Superior temporal gyrus (tissue), 1 donor: ENCODE measurements around the gene IZUMO4.

Source experiments
- DNase-seq: peaks from one replicate; pipeline ENCODE4 v3.0.0-alpha.2; 2016; ENCODE audit errors: extremely low spot score

The IZUMO4 gene

DNA sequence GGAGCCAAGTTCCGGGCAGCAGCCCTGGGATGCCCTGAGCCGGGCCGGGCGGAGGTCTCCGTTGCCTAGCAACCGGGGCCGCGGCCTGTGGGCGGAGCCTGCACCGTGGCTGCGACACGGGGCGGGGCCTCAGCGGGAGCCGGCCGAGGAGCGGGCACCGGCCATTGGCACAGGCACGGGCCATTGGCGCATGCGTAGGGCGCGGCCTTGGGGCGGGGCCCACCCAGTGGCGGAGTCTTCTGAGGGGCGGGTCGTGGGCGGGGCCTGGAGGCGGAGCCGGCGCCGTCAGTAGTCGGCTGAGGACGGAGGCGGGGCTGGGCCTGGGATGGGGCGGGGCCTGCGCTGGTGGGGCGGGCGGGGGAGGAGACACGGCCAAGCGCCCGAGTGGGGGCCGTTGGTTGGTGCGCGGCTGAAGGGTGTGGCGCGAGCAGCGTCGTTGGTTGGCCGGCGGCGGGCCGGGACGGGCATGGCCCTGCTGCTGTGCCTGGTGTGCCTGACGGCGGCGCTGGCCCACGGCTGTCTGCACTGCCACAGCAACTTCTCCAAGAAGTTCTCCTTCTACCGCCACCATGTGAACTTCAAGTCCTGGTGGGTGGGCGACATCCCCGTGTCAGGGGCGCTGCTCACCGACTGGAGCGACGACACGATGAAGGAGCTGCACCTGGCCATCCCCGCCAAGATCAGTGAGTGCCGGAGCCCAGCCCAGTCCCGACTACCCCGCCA, at the start of gene IZUMO4:
Gene IZUMO4 (plus strand): TSS at position 436 of the 723 bp plus-strand sequence. CDS start 31 bp downstream, at position 467.
- peak; percentile 97 for DNase-seq

DNA sequence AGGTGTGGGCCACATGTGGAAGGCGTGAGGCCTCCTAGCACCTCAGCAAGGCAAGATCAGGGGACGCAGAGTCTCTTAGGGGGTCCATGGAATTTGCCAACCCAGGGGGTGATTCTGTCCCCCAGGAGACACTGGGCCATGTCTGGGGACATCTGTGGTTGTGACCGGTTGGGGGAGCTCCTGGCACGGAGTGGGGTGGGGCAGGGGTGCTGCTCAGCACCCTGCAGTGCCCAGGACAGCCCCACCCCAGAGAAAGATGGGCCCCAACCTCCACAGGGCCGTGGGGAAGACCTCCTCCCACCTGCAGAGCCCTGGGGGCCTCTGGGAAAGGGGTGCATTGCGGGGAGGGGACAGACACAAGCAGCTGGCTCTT, 49.7 kb upstream of the IZUMO4 start:
- DNase-seq = no peak

DNA sequence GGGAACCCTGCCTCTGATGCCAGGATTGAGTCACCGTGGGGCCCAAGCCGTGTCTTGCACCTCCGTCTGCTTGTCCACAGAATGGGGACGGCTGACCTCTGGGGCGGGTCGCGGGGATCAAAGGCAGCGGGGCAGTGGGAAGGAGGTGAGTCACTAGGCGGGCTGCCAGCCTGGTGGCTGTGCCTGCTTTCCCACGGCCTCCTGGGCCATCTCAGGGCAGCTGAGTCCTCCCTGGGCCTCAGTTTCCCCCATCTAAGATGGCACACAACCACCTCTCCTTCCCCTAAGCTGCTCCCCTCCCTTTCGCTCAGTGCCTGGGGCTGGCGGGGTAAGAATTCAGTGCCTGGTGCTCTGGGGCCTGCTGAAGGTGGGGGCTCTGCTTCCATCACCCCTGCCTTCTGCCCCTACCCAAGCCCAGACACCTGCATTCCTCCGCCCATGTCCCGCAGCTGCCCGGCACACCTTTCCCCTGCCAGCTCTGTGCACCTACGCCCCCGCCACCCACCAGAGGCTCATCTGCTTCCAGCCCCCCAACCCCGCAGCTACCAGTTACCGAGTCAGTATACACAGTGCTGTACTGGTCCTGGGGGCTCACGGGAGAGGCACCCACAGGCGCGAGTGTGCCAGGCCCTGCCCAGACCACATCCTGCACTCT, 49.1 kb upstream of the IZUMO4 start:
- DNase-seq = no peak

GRCh38 chr19:2048104-2048958, 48.4 kb upstream of the IZUMO4 start:
- no peak for DNase-seq

GRCh38 chr19:2048959-2049740, 47.6 kb upstream of the IZUMO4 start:
- no peak for DNase-seq

GRCh38 chr19:2049741-2050348, 46.9 kb upstream of the IZUMO4 start:
- DNase-seq = peak; percentile 68

DNA sequence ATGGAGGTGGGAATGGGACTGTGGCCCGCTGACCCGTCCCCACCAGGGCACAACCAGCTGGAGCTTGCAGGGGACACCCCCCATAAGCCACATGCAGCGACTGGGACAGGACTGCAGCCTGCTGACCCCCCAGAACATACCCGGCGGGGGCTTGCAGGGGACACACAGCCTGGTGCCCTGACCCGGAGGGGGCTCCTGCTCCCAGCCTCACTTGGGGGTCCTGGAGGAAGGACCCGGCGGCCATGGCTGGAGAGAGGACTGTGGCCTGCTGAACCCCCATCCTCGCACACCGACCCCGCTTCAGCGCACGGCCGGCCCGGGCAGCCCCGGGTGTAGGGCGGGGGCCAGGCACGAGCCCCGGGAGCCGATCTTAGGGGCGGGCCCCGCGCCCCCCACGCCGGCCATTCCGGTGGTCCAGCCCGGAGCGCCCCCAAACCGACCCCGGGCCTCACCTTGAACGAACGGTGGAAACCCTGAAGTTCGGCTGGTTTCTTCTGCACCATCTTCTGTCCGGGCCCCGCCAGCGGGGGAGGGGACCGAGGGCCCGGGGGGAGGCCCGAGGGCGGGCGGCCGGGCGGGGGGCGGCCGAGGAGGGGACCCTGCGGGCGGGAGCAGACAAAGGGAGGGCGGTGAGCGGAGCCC, 46.2 kb upstream of the IZUMO4 start:
- DNase-seq = no peak

GRCh38 chr19:2050991-2051772, 45.5 kb upstream of the IZUMO4 start, which contains the start of gene MKNK2:
MKNK2 (minus strand) TSS chr19:2051244; CDS start chr19:2050851, 393 bp downstream.
- DNase-seq = peak; percentile 94

- no peak for DNase-seq
Observed at GRCh38 chr19:2051773-2052704, 44.7 kb upstream of the IZUMO4 start.

DNA sequence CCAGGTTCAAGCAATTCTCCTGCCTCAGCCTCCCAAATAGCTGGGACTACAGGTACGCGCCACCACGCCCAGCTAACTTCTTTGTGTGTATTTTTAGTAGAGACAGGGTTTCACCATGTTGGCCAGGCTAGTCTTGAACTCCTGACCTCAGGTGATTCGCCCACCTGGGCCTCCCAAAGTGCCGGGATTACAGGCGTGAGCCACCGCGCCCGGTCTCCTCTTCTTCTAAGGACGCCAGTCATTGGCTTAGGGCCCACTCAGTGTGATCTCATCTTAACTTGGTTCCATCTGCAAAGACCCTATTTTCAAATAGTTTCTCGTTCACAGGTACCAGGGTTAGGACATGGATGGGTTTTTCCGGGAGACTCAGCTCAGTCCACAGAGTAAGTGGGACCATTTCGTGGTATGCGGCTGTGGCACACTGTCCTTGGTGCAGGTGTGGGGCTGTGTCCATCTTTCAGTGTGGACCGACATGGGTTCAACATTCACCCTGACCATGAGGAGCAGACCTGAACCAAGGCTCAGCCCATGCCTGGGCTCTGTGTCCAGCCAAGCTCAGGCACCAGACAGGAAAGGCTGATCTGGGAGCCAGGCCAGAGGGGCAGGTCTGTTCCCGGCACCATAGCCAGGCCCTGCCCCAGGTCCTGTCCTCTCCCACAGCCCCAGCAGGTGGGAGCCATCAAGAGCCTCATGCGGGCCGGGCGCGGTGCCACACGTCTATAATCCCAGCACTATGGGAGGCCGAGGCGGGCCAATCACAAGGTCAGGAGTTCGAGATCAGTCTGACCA, 42.9 kb upstream of the IZUMO4 start:
- DNase-seq = no peak

DNA sequence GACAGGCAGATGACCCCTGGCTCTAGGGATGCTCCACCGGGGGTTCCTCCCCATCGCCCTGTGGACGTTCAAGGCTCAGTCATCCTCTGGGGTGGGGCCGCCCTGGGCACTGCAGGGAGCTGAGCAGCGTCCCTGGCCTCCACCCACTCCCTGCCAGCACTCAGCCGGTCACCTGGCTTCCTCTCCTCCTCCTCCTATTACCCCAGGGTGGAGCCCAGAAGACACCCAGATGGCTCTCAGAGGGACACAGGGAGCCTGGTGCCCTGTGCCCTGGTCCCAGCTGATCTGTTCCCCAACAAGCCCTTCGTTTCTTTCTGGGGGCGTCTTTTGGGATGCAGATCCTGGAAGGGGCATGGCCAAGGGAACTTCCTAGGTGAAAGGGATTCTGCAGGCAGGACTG, 42.0 kb upstream of the IZUMO4 start:
- DNase-seq = no peak

DNA sequence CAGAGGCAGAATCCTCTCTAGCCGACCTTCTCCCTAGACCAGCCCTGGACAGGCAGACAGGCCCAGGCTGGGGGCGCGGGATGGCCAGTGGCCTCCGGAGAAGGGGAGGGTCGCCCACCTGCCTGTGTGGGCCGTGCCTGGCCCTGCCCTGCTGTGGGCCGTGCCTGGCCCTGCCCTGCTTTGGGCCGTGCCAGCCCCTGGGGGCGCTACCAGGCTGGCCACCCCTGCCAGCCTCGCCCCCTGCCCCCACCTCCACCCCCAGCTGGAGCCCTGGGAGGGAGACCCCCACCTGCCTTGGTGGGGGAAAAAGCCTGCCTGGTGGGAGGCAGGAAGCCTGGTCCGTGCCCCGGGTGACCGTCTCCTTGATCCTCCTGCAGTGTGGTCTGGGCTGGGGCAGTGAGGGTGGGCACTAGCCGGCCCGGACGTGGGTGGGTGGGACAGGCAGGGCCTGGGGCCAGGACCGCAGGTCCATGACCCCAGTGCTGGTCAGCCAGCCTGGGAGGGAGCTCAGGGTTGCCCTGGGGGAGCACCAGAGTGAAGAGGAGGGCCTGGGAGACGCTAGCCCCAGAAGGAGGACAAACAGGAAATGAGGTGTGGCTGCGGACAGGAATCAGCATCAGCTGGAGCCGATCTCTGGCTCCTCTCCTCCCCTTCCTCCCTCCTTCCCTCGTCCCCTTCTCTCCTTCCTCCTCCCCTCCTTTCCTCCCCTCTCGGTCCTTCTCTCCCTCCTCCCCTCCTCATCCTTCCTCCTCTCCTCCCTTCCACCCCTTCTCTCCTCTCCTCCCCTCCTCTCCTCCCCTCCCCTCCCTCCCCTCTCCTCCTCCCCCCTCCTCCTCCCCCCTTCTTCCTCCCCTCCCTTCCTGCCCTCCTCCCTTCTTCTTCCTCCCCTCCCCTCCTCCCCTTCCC, 40.5 kb upstream of the IZUMO4 start:
- no peak for DNase-seq

DNA sequence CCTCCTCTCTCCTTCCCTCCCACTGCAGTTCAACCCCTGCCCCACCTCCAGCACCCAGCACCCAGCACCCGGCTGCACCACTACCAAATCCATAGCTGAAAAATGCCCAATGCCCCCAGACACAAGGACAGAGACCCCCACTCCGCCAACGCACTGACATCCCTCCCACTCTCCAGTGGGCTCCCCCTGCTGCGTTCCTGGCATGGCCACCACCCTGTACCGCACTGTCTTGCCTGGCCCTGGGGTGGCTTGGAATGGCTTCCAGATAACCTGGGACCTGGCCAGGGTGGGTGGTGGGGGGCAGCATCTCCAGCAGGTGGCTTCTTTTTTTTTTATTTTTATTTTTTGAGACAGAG, 39.9 kb upstream of the IZUMO4 start:
- DNase-seq = no peak

- no peak for DNase-seq
Observed at GRCh38 chr19:2057484-2058469, 38.9 kb upstream of the IZUMO4 start.

- no peak for DNase-seq
Observed at GRCh38 chr19:2058570-2059421, 37.9 kb upstream of the IZUMO4 start.
